Measurements from ENCODE around the gene NOTUM. TPM values are rescaled to one million over a fixed set of nuclear protein-coding genes. Genes with fewer than 3 reads are reported as not detected.

Gene NOTUM
- total and polyA plus RNA-seq, 2 of the 4 experiments (the other 2 are of a cell fraction) = 0.05 TPM; not detected in 1

GRCh38 chr17:81980707-81981343 is 19.8 kb upstream of the NOTUM start:
- intact Hi-C loops (cut with micrococcal nuclease) (no loop called here), in situ Hi-C loops (cut with MboI; ENCODE audit: low sequenced_read_pairs) (no loop called here), dilution Hi-C loops (cut with HindIII; ENCODE audit: low sequenced_read_pairs, unreplicated experiment) (no loop called here)
- ChIA-PET CTCF (no interaction called here), POLR2A (ENCODE audit: unreplicated experiment) (interaction anchor here (0.7 kb wide), 1 partner anchor 274 kb away, joined by 5 read pairs; no protein-coding TSS in a partner anchor)
- Histone ChIP-seq H2BK5ac (ENCODE audit: low read depth, low read length, poor library complexity, severe bottlenecking) (no peak overlapping the region), H3K27me3 (ENCODE audit: control insufficient read depth, insufficient read depth, low read length) (no peaks in the 10 kb centered on the region), H3K23ac (ENCODE audit: low read depth, low read length) (no peak overlapping the region), H4K91ac (ENCODE audit: insufficient read depth, low read depth, low read length) (no peak overlapping the region), H4K8ac (ENCODE audit: low read depth in 2 of 2, low read length in 2 of 2) (no peak overlapping the region), H3K9ac (ENCODE audit: low read depth, low read length) (no peak overlapping the region), H3K4me3 (ENCODE audit: insufficient read depth, low read depth, low read length) (no peak overlapping the region), H3K9me3 (ENCODE audit: control insufficient read depth, insufficient read depth, low read length) (no peaks in the 10 kb centered on the region), H2BK15ac (ENCODE audit: low read depth, low read length) (no peak overlapping the region), H2AK5ac (ENCODE audit: low read depth, low read length) (no peak overlapping the region), H2AK9ac (replicated peaks; ENCODE audit: low read depth, low read length, poor library complexity) (no peak overlapping the region), H3K9me1 (ENCODE audit: insufficient read depth, low read length) (peaks cover 13% of the 10 kb centered on the region), H3K4me2 (ENCODE audit: low read depth, low read length) (no peak overlapping the region), H3K56ac (ENCODE audit: extremely low read depth, insufficient read depth, low read length) (no peak overlapping the region), H3K14ac (replicated peaks; ENCODE audit: low read depth, low read length) (no peak overlapping the region), H3K18ac (ENCODE audit: low read depth, low read length) (no peak overlapping the region), H2BK120ac (ENCODE audit: low read depth, low read length) (no peak overlapping the region), H3K36me3 (ENCODE audit: control insufficient read depth, insufficient read depth, low read length) (peaks cover 24% of the 10 kb centered on the region), H3K79me1 (ENCODE audit: low read depth in 1 of 2, low read length in 2 of 2) (peaks cover 10 to 25% of the 10 kb centered on the region in 2 experiments; a peak in 3 of 4 replicates), H4K20me1 (ENCODE audit: insufficient read depth, low read length) (no peaks in the 10 kb centered on the region), H3K27ac (ENCODE audit: insufficient read depth, low read length) (no peak overlapping the region), H3K4ac (ENCODE audit: low read depth, low read length) (no peak overlapping the region), H3K4me1 (ENCODE audit: control insufficient read depth, insufficient read depth, low read length) (peaks cover 3% of the 10 kb centered on the region), H4K5ac (ENCODE audit: low read depth, low read length) (no peak overlapping the region), H2BK20ac (ENCODE audit: low read depth, low read length) (no peak overlapping the region), H2AFZ (replicated peaks; ENCODE audit: low read length, poor library complexity) (no peak overlapping the region)
- no TSS peak for BruUV-seq (replicated peaks)
- ATAC-seq (ENCODE audit: low read depth) (no peak), DNase-seq (no peak)
- WGBS, 2 experiments (ENCODE audit: extremely low coverage in 2 of 2, insufficient read length in 1 of 2) = 90% methylated on average over 2 of the region's 9 CpGs; no CpG with 5 or more reads in 1 of the 2 experiments
- TF ChIP-seq RCOR1 (IDR thresholded peaks at IDR 0.05; ENCODE audit: insufficient replicate concordance, low read length) (no peak), SMC3 (IDR thresholded peaks at IDR 0.05; ENCODE audit: low read depth, low read length) (no peak)
